Measurements from ENCODE around the gene SPTBN1.

- TF ChIP-seq POLR2A (IDR thresholded peaks at IDR 0.05; ENCODE audit: low read length) (no peak), EP300 (IDR thresholded peaks at IDR 0.05) (no peak), CHD4 (IDR thresholded peaks at IDR 0.05; ENCODE audit: borderline replicate concordance) (no peak), CTCF (IDR thresholded peaks at IDR 0.05) (no peak), BHLHE40 (IDR thresholded peaks at IDR 0.05; ENCODE audit: low read depth, low read length) (no peak), E2F6 (IDR thresholded peaks at IDR 0.05; ENCODE audit: borderline replicate concordance, low read depth) (no peak)
Measured at GRCh38 chr2:54553775-54554174, 97.6 kb downstream of the SPTBN1 start.
